Measurements from ENCODE around the gene PBX4.

PBX4 gene

DNA sequence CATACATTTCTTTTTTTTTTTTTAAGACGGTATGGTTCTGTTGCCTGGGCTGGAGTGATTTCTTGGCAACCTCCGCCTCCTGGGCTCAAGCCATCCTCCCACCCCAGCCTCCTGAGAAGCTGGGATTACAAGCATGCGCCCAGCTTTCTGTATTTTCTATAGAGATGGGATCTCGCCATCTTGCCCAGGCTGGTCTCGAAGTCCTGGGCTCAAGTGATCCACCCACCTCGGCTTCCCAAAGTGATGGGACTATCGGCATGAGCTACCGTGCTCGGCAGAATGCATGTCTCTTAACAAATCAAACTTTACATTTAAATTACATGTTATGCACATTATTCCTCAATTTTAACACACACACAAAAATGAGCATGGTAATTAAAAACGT, 101.3 kb downstream of the PBX4 start:
- DNase-seq, result no peak

DNA sequence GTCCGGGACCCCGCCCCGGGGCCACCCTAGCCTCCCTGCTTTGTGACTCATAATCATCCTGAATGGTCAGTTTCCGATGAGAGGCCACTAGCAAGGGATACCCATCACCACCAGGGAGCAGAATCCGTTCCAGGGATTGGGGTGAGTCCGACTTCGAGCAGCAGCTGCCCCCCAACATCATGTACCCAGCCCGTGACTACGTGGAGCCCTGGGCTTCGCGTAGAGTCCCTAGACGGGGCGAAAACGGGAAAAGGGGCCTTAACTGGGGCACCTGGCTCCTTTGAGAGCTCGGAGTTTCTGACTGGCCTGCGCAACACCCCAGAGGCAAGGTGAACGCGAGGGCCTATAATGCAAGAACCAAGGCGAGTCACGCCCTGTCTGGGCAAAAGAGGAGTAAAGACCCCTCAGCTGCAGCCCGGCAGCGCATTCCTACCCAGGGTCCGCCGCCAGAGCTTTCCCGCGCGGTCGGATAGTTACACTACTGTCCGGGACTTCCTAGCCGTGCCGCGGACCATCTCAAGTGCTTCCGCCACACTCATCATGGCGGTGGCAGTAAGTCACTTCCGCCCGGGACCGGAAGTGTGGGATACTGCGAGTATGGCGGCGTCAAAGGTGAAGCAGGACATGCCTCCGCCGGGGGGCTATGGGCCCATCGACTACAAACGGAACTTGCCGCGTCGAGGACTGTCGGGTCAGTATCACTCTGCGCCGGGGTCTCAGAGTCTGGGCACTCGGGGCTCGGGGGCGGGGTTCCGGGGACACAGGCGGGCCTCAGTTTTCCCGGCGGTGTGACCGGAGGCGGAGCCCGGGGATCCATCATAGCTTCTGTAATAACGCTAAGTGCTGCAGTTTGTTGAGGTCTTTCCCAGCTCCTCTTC, 102.6 kb downstream of the PBX4 start, which contains the start of gene NDUFA13:
Gene NDUFA13, plus strand, starts transcription at position 584 of the 878 bp plus-strand sequence. Its CDS starts 14 bp downstream, at position 598.
- DNase-seq, result peak; percentile 87 to 99

DNA sequence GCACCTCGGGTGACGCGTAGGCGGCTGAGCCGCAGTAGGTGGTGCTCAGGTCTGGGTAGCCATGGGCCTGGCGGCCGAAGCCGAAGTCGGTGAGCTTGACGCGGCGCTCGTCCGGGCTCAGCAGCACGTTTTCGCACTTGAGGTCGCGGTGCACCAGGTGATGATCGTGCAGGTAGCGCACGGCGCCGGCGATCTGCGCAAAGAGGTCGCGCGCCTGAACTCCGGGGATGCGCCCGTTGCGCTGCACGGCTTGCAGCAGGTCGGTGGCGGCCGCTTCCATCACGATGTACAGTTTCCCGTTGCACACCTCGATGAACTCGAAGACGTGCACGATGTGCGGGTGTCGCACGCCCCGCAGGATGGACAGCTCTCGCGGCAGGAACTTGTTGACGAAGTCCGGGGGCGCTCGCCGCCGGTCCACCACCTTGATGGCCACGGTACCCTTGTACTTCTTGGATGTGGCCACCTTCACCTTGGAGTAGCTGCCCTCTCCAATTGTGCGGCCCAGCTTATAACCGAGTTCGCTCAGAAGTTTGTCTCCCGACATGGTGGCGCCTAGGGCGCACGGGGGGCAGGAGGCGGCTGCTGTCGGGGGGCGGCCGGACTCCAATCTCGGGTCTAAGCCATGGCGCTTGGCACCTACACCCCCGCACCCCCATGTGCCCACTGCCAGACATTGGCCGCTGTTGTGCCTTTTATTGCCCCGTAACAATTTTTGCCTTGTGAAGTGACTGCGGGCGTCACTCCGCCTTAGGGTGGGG, 103.4 kb downstream of the PBX4 start, which contains the start of gene TSSK6:
Gene TSSK6, minus strand, starts transcription at position 668 of the 761 bp plus-strand sequence. Its CDS starts 121 bp downstream, at position 547.
- no peak for DNase-seq

GRCh38 chr19:19514215-19514657, 104.3 kb downstream of the PBX4 start:
- DNase-seq, result peak; percentile 53 to 62

- DNase-seq, result no peak
Measured at GRCh38 chr19:19513682-19514081, 104.8 kb downstream of the PBX4 start.
